ENCODE results near the gene ROPN1B.

- TF ChIP-seq CTCF (IDR thresholded peaks at IDR 0.05; ENCODE audit: insufficient read depth, low read length, poor library complexity, severe bottlenecking) (no peak), EZH2phosphoT487 (conservative IDR thresholded peaks at IDR 0.05; ENCODE audit: low read length) (no peak)
Observed at GRCh38 chr3:126029241-126029640, 60.3 kb downstream of the ROPN1B start.
